K562 treated with DMSO at 1 percent for 4 hours (cell line): ENCODE data around the gene PLXNC1. TPM values are rescaled to one million over a fixed set of nuclear protein-coding genes. Genes with fewer than 3 reads are reported as not detected.

Experiments used
- total RNA-seq: library from RNA; unstranded; fragments of 300-600 nt; gene quantifications from 2 replicates; pipeline ENCODE4 v1.2.3, GENCODE V29; 2022; ENCODE audit not compliant: insufficient read depth

Gene PLXNC1
- total RNA-seq = 0.12 and 0.25 TPM in 2 replicates

DNA sequence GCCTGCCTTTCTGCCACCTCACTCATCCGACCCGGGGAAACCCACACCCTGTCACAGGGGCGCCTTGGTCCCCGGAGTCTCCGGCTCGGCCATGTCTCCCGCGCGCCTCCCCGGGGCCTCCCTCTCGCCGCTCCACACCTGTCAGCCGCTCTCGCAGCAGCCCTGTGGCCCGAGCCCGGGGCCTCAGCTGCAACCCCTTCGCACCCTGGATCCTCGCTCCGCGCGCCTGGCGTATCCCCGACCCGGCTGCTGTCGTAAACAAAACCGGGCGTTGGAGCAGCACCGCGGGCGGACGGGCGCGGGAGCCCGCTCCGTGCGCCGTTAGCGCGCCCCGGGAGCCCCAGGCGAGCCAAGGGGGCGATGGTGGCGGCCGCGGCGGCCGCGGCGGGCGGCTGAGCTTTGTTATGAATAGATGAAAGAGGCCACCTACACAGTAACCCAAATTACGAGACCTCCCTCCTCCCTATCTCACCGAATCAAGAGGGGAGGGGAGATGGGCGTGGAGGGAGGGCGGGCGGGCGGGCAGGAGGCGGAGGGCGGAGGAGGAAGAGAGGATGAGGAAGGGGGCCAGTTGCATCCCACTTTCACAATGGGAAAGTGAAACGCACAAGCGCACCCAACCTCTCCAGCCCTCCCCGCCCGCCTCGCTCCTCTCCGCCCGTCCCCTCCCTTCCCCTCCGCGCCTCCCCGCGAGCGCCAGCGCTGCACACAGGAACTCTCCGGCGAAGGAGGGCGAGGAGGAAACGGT is at the start of gene PLXNC1:
TSS of gene PLXNC1 (plus strand) at position 587 of the 748 bp plus-strand sequence. CDS start 395 bp downstream, outside the sequence.

